NCI-H1694 (cell line): ENCODE measurements around the gene WDR27.
"Not testable (repeated sequence)": the region's sequence is repeated elsewhere in the genome, so short reads cannot be mapped to it uniquely, and the experiment has no call there.

ENCODE experiments used
- DNase-seq: peaks from one replicate; lab custom pipeline; 2025; lab: John Stamatoyannopoulos, UW

The WDR27 gene

DNA sequence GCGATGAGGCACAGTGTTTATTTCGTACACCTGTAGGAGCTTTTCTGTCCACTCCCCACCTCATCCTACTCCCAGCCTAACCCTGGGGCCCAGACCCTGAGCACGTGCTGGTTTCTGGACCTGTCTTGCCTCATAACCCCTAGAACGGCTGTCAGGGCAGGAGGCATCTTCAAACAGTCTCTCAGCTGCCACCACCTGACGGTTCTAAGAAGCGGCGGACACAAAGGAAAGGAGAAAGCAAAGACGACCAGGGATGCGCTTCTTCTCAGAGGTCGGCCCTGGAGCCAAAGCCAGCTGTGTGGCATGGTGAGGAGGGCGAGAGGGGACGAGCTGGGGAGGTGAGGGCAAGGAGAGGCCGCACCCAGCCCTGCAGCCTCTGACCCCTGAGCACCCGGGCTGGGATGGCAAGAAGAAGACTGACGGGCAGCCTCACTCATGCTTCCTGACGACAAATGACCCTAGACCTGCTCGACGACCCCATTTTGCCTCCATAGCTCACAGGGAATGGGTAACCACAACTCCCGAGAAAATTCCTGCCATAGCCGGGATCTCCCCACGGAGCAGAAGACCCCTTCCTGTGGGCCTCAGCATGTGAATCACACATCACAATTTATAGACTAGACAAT is 62.1 kb downstream of the WDR27 start:
- no peak for DNase-seq

DNA sequence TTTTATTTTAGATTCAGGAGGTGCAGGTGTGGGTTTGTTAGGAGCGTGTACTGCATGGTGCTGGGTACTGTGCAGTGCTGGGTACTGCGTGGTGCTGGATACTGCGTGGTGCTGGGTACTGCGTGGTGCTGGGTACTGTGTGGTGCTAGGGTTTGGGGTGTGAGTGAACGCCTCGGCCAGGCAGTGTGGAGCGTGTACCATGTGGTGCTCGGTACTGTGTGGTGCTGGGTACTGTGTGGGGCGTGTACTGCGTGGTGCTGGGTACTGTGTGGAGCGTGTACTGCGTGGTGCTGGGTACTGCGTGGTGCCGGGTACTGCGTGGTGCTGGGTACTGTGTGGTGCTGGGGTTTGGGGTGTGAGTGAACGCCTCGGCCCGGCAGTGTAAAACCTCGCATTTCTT is 62.9 kb downstream of the WDR27 start:
- no peak for DNase-seq

DNA sequence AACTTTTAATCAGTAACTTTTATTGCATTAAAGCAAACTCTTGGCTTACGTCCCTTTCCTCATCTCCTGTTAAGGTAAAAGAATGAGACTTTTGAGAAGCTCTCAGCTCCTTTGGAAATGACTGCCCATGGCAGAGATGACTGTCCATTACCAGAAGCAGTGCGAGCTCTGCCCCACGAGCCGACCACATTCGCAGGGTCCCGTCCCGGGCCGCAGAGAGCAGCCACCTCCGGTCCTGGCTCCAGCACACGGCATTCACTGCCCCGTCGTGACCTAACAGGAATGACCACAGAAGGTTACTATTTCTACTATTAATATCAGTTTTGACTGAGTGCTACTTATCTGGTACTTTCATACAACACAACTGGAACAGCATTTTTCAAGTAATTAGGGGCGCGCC is 63.4 kb downstream of the WDR27 start:
- no peak for DNase-seq

DNA sequence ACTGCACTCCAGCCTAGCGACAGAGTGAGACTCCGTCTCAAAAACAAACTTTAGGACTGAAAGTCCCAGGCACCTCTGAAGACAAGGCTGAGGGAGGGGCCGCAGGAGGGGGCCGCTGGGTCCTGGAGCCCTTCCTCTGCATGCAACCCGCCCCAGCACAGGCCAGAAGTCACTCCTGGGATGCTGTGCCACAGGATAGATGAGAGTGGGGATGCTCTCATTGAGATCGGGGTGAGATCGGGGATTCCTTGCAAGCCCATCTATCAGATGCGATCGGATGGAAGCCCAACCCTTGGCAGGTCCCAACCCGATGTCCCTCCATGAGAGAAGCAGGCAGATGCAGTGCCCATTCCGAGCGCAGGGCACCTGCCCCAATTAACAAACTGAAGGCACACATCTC is 66.5 kb downstream of the WDR27 start:
- no peak for DNase-seq

DNA sequence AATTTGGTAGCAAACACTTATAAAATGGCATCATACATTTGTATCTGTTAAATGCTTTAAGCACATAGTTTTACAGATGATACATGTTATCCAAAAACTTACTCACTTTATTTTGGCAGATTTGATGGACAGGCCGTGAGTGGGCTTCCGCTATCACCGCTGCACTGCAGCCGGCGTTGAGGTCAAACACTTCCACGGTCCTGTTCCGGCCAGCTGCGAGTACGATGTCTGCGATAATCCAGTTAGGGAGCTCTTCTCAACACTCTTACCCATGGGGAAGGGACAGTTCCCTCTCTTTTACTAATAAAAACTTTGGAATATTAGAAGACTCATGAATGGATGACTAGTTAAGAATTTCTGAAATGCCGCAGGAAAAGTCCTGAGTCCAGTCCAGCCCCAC is 69.0 kb downstream of the WDR27 start:
- no peak for DNase-seq

DNA sequence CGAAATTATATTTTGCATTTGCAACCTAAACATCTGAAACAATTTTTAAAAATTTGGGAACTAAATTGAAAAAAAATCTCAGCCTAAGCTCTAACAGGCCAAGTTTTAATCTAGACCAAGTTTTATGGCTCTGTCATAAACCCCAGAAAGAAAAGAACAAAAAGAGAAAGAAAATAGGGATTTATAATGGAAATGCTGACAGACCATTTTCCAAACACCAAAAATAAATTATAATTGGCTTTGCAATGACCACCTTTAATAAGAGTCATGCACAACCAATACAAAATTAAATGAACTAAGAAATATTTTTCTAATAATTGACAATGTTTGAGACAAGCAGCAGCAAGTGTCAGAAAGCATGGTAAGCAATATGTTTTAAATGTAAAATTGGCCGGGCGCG is 72.6 kb downstream of the WDR27 start:
- DNase-seq = no peak

DNA sequence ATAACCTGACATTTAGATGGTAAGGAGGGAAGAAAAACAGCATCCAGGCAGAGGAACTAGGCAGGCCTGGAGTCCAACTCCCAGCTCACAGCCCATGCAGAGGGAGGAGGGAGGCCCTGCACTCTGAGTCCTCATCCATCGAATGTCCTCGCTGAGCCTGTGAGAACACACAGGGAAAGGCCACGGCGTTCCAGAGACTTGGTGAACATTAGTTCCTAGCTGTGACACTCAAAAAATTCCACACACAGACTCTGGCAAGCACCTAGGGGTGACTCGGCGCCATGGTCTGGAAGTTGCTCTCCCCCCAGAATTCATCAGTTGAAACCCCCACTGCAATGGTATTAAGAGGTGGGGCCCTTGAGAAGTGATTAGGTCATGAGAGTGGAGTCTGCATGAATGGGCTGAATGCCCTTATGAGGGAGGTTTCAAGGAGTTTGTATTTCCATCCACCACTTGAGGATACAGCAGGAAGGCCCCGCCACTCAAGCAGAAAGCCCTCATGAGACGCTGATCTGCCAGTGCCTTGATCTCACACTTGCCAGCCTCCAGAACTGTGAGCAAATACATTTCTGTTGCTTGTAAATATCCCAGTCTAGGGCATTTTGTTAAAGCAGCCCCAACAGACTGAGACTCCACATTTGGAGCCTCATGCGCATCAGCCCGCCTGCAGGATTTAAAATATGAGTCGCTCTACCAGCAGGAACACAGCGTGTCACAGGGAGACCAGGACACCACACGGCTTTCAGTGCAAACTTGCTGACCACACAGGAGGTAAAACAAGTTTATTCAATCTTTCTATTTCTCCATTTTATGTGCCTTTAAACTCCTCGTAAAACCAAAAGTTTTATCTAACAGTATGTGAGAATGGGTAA is 73.9 kb downstream of the WDR27 start:
- no peak for DNase-seq

DNA sequence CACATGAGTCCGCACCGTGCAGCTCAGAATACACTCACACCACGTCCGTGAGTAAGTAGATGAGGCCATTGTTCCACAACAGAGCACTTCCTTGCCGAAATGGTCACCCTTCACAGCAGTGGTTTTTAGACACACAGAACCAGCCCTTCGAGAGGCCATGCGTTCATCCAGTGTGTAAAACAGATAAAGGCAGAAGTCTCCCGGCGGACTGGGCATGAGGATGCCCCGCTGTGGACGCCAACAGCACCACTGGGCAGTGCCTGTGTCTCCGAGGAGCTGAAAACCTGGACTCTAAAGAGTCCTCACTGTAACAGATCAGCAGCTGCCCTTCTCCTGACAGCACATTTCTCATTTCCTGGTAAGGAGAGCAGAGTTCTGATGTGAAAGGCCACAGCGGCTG is 75.2 kb downstream of the WDR27 start:
- no peak for DNase-seq

DNA sequence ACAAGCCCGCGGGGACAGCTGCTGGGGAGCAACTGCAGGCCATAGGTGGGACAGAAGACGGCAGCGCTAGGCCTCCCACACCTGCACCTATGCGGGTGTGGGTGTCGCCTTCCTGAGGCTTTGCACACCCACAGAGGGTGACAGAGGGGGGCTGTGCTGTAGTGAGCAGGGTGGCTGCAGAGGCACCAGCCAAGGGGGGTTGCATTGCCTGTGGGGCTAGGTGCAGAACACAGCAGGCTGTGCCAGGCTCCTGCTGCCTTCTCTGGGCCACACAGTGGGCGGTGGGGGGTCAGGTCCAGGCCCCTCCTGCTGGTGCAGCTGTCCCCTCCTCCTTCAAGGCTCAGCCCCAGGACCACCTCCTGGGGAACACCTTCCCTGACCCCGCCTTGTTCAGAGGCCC is 75.7 kb downstream of the WDR27 start:
- no peak for DNase-seq

DNA sequence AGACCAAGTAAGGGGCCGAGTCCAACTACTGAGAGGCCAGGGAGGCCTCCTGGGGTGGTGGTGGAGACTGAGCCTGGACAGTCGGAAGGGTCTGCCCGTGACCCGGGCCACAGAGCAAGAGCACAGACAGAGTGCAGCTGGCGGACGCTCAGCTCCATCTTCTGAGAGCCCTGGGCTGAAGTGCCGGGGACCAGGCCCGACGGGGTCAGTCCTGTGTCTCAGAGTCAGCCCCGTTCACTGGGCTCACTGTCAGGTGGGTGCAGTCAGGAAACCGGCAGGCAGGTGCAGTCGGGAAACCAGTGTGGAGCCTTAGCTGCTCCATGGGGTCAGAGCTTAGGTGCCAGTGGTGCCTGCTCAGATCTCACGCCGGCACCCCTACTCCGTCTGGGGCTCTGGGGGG is 76.5 kb downstream of the WDR27 start:
- DNase-seq = no peak

DNA sequence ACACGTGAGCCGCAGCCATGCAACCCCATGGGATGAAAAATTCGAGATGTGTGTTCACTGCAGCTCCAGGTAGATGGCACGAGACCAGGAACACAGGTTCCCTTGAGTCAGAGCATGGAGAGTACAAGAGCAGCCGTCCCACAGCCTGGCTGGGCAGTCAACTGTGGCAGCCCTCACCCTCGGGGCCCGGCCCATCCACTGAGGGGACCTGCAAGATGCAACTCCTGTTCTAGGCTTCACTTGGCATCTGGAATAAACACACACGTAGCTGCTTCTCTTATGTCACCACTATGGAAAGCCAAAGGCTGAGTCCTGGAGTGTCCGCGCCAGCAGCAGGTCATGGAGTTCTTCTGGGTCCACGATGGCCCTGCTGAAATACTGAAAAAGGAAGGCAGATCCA is 77.0 kb downstream of the WDR27 start:
- no peak for DNase-seq

DNA sequence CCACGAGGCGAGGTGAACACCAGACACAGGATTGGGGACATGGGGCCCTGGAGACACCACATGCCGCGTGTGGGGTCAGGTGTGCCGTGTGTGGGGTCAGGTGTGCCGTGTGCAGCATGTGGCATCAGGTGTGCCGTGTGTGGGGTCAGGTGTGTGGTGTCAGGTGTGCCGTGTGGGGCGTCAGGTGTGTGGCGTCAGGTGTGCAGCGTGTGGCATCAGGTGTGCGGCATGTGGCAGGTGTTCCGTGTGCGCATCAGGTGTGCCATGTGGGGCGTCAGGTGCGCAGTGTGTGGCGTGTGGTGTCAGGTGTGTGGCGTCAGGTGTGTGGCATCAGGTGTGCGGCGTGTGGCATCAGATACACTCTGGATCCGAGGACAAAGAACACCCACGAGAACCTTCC is 77.9 kb downstream of the WDR27 start:
- DNase-seq = no peak

DNA sequence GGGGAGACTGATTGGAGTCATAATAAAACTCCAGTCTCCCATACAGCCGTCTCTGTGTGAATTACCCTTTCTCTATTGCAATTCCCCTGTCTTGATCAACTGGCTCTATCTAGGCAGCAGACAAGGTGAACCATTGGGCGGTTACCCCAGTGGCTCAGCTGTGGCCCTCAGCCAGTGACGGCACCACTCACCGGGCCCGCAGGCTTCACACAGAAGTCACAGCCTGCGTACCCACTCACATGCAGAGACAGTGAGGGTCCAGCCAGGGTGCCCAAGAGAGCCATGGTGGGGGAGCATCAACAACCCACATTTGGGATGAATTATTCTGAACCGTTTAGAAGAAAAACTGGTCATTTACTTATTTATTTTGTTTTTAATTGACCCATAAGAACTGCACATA is 78.5 kb downstream of the WDR27 start:
- no peak for DNase-seq

DNA sequence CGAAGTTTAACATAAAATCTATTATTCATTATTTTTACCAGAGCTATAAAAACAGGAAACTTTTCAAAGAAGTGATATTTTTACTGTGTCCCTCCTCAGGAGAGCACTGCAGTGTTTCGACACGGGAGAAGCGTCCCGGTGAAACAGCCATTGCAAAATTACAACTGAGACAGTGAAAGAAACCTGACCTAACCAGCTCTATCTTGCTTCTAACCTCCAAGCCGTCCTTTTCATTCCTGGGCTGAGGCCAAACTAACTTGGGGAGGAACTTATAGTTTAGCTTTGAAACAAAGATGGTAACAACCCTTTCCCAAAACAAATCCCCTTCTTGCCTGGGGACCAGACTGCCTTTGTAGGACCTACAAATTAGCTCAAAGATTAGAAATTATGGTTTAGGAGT is 79.2 kb downstream of the WDR27 start:
- DNase-seq = no peak

DNA sequence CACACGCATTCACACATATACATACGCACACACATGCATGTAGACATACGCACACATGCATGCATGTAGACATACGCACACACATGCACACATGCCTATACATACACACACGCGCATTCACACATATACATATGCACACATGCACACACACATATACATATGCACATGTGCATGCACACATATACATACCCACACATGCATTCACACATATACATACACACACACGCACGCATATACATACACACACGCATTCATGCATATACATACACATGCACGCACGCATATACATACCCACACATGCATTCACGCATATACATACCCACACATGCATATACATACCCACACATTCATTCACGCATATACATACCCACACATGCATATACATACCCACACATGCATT is 80.5 kb downstream of the WDR27 start:
- no peak for DNase-seq

DNA sequence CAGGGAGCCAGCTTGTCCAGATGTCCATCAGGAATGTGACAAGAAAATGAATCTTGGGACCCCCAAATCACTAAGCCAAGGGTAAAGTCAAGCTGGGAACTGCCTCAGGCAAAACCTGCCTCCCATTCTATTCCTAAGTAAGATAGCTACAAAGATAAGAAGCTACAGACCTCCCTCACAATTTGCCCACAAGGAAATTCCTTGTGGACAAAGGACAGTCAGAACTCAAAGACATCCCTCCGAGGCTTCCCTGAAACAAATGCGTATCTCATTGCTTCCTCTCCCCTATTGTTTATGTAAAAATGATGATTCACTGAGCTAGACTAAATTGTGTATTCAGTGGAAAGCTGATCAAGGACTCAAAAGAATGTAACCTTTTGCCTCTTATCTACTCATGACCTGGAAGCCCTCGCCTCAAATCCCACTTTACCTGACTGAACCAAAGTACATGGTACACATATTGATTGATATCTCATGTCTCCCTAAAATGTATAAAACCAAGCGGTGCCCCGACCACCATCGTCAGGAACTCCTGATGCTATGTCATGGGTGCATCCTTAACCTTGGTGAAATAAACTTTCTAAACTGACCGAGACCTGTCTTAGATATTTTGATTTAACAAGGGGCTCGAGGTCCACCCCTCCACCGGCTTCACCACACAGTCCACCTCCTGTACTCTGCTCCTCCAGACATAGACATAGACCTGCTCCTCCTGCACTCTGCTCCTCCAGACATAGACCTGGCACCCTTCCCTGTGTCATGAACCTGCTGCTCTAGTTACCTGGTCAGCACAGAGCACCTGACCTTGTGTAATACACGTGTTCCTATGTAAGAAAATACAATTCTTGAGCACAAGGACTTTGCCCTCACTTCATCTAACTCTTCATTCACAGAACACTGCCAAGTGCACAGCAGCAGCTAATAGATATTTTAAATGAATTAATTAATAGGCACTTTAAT is 81.4 kb downstream of the WDR27 start:
- DNase-seq = no peak

DNA sequence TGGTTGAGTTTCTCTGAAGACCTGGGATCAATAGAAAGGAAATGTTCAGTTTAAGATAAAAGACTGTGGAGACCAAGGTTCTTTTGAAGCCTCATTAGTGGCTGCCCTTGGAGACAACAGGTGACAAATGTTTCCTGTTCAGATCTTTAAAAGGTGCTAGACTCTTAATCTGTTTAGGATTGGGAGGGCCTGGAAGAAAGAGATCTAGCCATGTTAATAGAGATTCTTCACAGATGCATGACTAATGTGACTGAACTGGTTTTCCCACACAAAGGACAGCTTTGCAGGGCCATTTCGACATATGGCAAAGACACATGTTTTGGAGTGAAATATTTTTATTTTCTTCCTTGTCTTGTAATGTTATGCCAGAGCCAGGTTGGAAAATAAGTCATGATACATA is 82.2 kb downstream of the WDR27 start:
- no peak for DNase-seq

DNA sequence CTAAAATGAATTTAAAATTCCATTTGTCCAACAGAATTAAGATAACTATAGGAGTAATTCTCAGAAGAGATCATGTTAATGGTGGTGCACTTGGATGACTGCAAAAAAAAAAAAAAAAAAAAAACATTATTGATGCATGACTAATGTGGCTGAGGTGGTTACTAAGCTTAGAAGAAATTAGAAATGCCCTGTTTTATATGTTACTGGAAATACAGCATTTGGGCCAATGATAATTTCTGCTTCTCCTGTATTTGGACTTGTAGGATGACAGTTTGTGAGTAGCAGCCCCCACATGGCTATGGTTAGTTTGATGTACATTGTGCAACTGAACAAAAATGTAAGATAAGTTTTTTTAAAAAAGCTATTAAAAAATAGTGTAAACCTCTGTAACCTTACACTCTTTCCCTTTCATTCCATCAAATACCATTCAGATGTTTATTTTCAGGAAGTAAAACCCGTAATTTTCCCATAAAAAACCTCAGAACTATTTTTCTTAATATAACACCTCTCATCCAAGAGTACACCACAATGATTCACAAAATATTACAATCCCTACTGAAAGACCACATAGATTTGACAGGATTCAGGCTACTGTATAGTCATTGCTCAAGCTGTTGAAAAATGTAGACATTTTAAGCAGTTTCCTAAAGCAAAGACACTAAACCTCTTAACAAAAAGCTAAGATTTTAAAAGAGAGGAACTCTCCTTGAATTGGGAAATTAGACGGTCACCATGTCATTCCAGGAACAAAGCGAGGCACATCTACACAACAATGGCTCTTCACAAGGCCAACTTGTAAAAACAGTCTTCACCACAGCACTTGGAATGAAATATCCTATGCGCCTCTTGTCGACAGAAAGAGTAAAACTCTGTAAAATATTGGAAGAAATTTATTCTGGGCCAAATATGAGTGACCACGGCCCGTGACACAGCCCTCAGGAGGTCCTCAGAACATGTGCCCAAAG is 83.0 kb downstream of the WDR27 start:
- no peak for DNase-seq

DNA sequence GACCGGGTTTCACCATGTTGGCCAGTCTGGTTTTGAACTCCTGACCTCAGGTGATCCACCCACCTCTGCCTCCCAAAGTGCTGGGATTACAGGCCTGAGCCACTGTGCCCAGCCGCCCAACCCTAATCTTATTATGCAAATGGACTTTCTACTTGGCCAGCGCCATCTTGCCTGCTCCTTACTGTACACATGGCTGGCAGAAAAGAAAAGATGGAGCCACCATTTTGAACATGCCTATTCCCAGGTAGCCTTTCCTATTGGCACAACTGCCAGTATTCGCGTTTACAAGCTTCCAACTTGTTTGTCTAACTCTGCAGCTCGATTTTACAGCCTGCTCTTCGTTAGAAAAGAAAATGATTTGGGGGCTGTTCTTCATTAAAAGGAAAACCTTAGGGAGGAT is 84.3 kb downstream of the WDR27 start:
- no peak for DNase-seq

DNA sequence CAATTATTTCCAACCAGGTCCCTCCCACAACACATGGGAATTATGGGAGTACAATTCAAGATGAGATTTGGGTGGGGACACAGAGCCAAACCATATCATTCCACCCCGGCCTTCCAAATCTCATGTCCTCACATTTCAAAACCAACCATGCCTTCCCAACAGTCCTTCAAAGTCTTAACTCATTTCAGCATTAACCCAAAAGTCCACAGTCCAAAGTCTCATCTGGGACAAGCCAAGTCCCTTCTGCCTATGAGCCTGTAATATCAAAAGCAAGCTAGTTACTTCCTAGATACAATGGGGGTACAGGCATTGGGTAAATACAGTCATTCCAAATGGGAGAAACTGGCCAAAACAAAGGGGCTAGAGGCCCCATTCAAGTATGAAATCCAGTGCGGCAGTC is 93.2 kb downstream of the WDR27 start:
- not testable (repeated sequence) for DNase-seq

DNA sequence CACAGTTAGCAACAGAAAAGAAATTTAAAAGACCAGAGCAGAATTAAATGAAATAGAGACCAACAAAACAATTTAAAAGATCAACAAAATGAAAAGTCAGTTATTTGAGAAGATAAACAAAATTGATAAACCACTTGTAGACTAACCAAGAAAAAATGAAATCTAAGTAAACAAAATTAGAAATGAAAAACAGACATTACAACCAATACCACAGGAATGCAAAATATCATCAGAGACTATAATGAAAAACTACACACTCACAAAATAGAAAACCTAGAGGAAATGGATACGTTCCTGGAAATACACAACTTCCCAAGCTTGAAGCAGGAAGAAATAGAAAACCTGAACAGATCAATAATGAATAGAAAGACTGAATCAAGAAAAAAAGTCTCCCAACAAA is 97.8 kb downstream of the WDR27 start:
- no peak for DNase-seq

DNA sequence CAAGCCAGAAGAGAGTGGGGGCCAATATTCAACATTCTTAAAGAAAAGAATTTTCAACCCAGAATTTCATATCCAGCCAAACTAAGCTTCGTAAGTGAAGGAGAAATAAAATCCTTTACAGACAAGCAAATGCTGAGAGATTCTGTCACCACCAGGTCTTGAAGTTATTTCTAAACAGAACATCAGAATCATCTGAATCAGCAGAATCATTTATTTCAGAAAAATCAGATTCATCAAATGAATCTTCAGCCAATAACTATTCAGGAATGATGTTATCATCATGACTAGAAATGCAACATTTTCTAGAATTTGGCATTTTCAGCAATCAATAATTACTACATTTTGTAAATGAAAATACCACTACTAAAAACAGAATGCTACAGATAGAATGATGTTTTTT is 100.7 kb downstream of the WDR27 start:
- not testable (repeated sequence) for DNase-seq
